CD14-positive monocyte (primary cell): ENCODE results near the gene NCR2. TPM values are rescaled to one million over a fixed set of nuclear protein-coding genes. Genes with fewer than 3 reads are reported as not detected.

Experiments
- DNase-seq, 3 donors: peaks; one replicate each; pipeline ENCODE4 v3.0.0-alpha.2; 2011 to 2022
- H2AFZ ChIP-seq: 2 replicates; pipeline ENCODE4 v1.6.0; 2012; ENCODE audit warnings: mild to moderate bottlenecking, low read depth, low read length, inconsistent platforms; ENCODE audit not compliant: insufficient read depth, poor library complexity, severe bottlenecking
- H3K27ac ChIP-seq, 2 donors: 1 replicate in 1 of 2; 2 replicates in 1 of 2; pipeline ENCODE4 v1.5.1; 2012 to 2013; ENCODE audit warnings: low read length in 2 of 2, control low read depth in 1 of 2, inconsistent platforms in 1 of 2, low read depth in 1 of 2, mild to moderate bottlenecking in 1 of 2
- H3K27me3 ChIP-seq, 2 donors: one replicate each; pipeline versions ENCODE4 v1.6.0 to v1.6.1; 2011 to 2013; ENCODE audit warnings: low read length in 2 of 2; ENCODE audit not compliant: control insufficient read depth in 2 of 2, insufficient read depth in 2 of 2
- H3K36me3 ChIP-seq, 2 donors: replicated peaks in 1 of 2; 1 replicate in 1 of 2; 2 replicates in 1 of 2; pipeline versions ENCODE4 v1.5.1 to v1.6.1; 2012 to 2013; ENCODE audit warnings: low read length in 2 of 2, control low read depth in 1 of 2, inconsistent platforms in 1 of 2, mild to moderate bottlenecking in 1 of 2; ENCODE audit not compliant: insufficient read depth in 2 of 2, control insufficient read depth in 1 of 2
- H3K4me1 ChIP-seq, 2 donors: 1 replicate in 1 of 2; 2 replicates in 1 of 2; pipeline versions ENCODE4 v1.5.1 to v1.6.1; 2012 to 2013; ENCODE audit warnings: low read length in 2 of 2, control low read depth in 1 of 2, inconsistent platforms in 1 of 2, mild to moderate bottlenecking in 1 of 2, moderate library complexity in 1 of 2; ENCODE audit not compliant: insufficient read depth in 2 of 2, control insufficient read depth in 1 of 2
- H3K4me2 ChIP-seq: replicated peaks from 2 replicates; pipeline ENCODE3; 2012; ENCODE audit warnings: low read length, moderate library complexity, mild to moderate bottlenecking; ENCODE audit not compliant: poor library complexity, severe bottlenecking; ENCODE audit errors: extremely low read depth
- H3K4me3 ChIP-seq, 3 experiments: fragments of 200-600 bp in 1 of 3; sonication (generic) in 1 of 3; replicated peaks in 1 of 3; 1 replicate in 2 of 3; 2 replicates in 1 of 3; pipeline ENCODE4 v1.5.1; 2011 to 2013; ENCODE audit warnings: low read length in 3 of 3, mild to moderate bottlenecking in 3 of 3, control low read depth in 2 of 3, low read depth in 2 of 3, inconsistent platforms in 1 of 3, moderate library complexity in 1 of 3
- H3K79me2 ChIP-seq: 2 replicates; pipeline ENCODE4 v1.6.0; 2012; ENCODE audit warnings: mild to moderate bottlenecking, control low read depth, inconsistent platforms, low read length, moderate library complexity; ENCODE audit not compliant: insufficient read depth
- H3K9ac ChIP-seq: 2 replicates; pipeline ENCODE4 v1.6.0; 2017; ENCODE audit warnings: low read length, mild to moderate bottlenecking; ENCODE audit not compliant: insufficient read depth, poor library complexity, severe bottlenecking
- H3K9me3 ChIP-seq, 2 donors: replicated peaks in 1 of 2; 1 replicate in 1 of 2; 2 replicates in 1 of 2; pipeline versions ENCODE4 v1.5.1 to v1.6.1; 2012 to 2013; ENCODE audit warnings: low read length in 2 of 2, control low read depth in 1 of 2; ENCODE audit not compliant: control insufficient read depth in 1 of 2, insufficient read depth in 1 of 2
- H4K20me1 ChIP-seq: 2 replicates; pipeline ENCODE4 v1.6.0; 2012; ENCODE audit warnings: mild to moderate bottlenecking, low read length, control low read depth, moderate library complexity; ENCODE audit not compliant: insufficient read depth
- H3K27ac Mint-ChIP-seq, 7 donors: one replicate each; pipeline ENCODE4 v1.8.0; 2020; ENCODE audit warnings: mild to moderate bottlenecking in 7 of 7, mixed read lengths in 7 of 7, moderate library complexity in 6 of 7, inconsistent platforms in 2 of 7
- H3K27me3 Mint-ChIP-seq, 3 donors: one replicate each; pipeline ENCODE4 v1.8.0; 2021 to 2022; ENCODE audit warnings: low read depth in 3 of 3, mild to moderate bottlenecking in 3 of 3, mixed read lengths in 3 of 3, moderate library complexity in 3 of 3, inconsistent platforms in 1 of 3
- H3K36me3 Mint-ChIP-seq, 2 donors: one replicate each; pipeline ENCODE4 v1.8.0; 2020; ENCODE audit warnings: mixed read lengths in 2 of 2, inconsistent platforms in 1 of 2, mild to moderate bottlenecking in 1 of 2
- H3K4me1 Mint-ChIP-seq: one replicate; pipeline ENCODE4 v1.8.0; 2020; ENCODE audit warnings: mild to moderate bottlenecking, mixed read lengths
- H3K4me3 Mint-ChIP-seq, 2 donors: one replicate each; pipeline ENCODE4 v1.8.0; 2020; ENCODE audit warnings: mild to moderate bottlenecking in 2 of 2, mixed read lengths in 2 of 2, moderate library complexity in 1 of 2
- H3K9me3 Mint-ChIP-seq, 7 donors: one replicate each; pipeline ENCODE4 v1.8.0; 2020 to 2022; ENCODE audit warnings: mixed read lengths in 7 of 7, mild to moderate bottlenecking in 6 of 7, moderate library complexity in 6 of 7, inconsistent platforms in 2 of 7
- CTCF ChIP-seq: fragments of 200-600 bp; IDR thresholded peaks from one replicate; pipeline ENCODE4 v1.8.0; 2022; ENCODE audit warnings: antibody characterized with exemption, mild to moderate bottlenecking
- WGBS: methylation state at CpG from one replicate; pipeline ENCODE4 v1.1.5; 2013; ENCODE audit warnings: missing lambda C conversion rate; ENCODE audit not compliant: insufficient coverage; 5-methylcytosine and 5-hydroxymethylcytosine counted together
- intact Hi-C, 2 donors: fragments of 100-400 bp; cut with micrococcal nuclease; formaldehyde crosslinking; loops; one replicate each; pipeline versions ENCODE4 v1.15.0 to v1.15.1; 2023
- polyA plus RNA-seq, 3 donors: library from polyadenylated mRNA; depleted of rRNA in 1 of 3; unstranded in 2 of 3; stranded (reverse) in 1 of 3; fragments of 300-500 nt in 2 of 3; fragments of >200 nt in 1 of 3; fragmentation: Illumina TruSeq in 2 of 3; gene quantifications; 1 replicate in 2 of 3; 2 replicates in 1 of 3; pipeline ENCODE4 v1.2.3, GENCODE V29; 2012 to 2021

The NCR2 gene
- polyA plus RNA-seq, 3 donors, result not detected

GRCh38 chr6:41327177-41327576 lies 8.2 kb upstream of the NCR2 start:
- Histone ChIP-seq H3K4me2 (no peak overlapping the region), H3K9ac (no peak overlapping the region), H3K79me2 (no peaks in the 10 kb centered on the region), H3K36me3 (no peaks in the 10 kb centered on the region), H3K4me1 (no peaks in the 10 kb centered on the region), H3K9me3 (no peaks in the 10 kb centered on the region), H3K4me3 (no peak overlapping the region), H4K20me1 (no peaks in the 10 kb centered on the region), H2AFZ (no peak overlapping the region), H3K27me3 (peaks cover 0 to 8% of the 10 kb centered on the region in 2 donors), H3K27ac (no peak overlapping the region)
- H3K27me3 Mint-ChIP-seq, result peaks cover 5 to 22% (median 13%) of the 10 kb centered on the region in 3 donors
- H3K4me3 Mint-ChIP-seq, result no peak overlapping the region
- no CpG with 5 or more reads among the region's 2 CpGs for WGBS
- no peaks in the 10 kb centered on the region for H3K36me3 Mint-ChIP-seq
- H3K27ac Mint-ChIP-seq, result no peak overlapping the region
- TF ChIP-seq CTCF, result no peak
- H3K4me1 Mint-ChIP-seq, result no peaks in the 10 kb centered on the region
- intact Hi-C loops, result no loop called here
- no peaks in the 10 kb centered on the region for H3K9me3 Mint-ChIP-seq
- DNase-seq, result no peak

- Histone ChIP-seq H3K4me1 (no peaks in the 10 kb centered on the region), H3K4me3 (no peak overlapping the region), H3K4me2 (no peak overlapping the region), H3K79me2 (no peaks in the 10 kb centered on the region), H2AFZ (no peak overlapping the region), H3K9ac (no peak overlapping the region), H3K27me3 (no peaks in the 10 kb centered on the region), H3K27ac (no peak overlapping the region), H4K20me1 (no peaks in the 10 kb centered on the region), H3K9me3 (no peaks in the 10 kb centered on the region), H3K36me3 (no peaks in the 10 kb centered on the region)
- intact Hi-C loops, result no loop called here
- Mint-ChIP-seq H3K4me3 (no peak overlapping the region), H3K27ac (peak overlapping the region in 2 of 7 donors; percentile 26 to 69), H3K36me3 (no peaks in the 10 kb centered on the region), H3K27me3 (peaks cover 13 to 26% (median 15%) of the 10 kb centered on the region in 3 donors), H3K4me1 (peaks cover 8% of the 10 kb centered on the region), H3K9me3 (no peaks in the 10 kb centered on the region)
- TF ChIP-seq CTCF, result no peak
- 88% methylated on average over 11 of the region's 11 CpGs for WGBS
- DNase-seq, result no peak
Measured at GRCh38 chr6:41331401-41332150, 3.8 kb upstream of the NCR2 start.
